Right lobe of liver (tissue), 4 donors: Measurements from ENCODE around the gene SMARCA2.

Experiments used
- CTCF ChIP-seq, 4 donors: fragments of 200-600 bp in 3 of 4; fragments of 450-650 bp in 1 of 4; IDR thresholded peaks; one replicate each; pipeline versions ENCODE4 v1.5.1 to v1.8.0; 2016 to 2022; ENCODE audit warnings: antibody characterized with exemption in 4 of 4, mild to moderate bottlenecking in 2 of 4
- POLR2A ChIP-seq: fragments of 450-650 bp; IDR thresholded peaks from one replicate; pipeline ENCODE4 v1.6.1; 2017; ENCODE audit warnings: antibody characterized with exemption, mild to moderate bottlenecking
- donor health status: DM: no; HTN: no; CAD: no.
- donor health status: DM: no; HTN: no; CAD: no.
- donor health status: DM: no; HTN: yes; CAD: no.

- no peak for TF ChIP-seq CTCF (IDR thresholded peaks at IDR 0.05)
- TF ChIP-seq POLR2A = no peak
Observed at GRCh38 chr9:2157277-2158110, 142.3 kb downstream of the SMARCA2 start.
